ENCODE results near the gene PIK3AP1. TPM values are rescaled to one million over a fixed set of nuclear protein-coding genes. Genes with fewer than 3 reads are reported as not detected.

The PIK3AP1 gene
- total and polyA plus RNA-seq, 2 of the 4 experiments (the other 2 are of a cell fraction), result under 0.01 to 0.14 TPM

DNA sequence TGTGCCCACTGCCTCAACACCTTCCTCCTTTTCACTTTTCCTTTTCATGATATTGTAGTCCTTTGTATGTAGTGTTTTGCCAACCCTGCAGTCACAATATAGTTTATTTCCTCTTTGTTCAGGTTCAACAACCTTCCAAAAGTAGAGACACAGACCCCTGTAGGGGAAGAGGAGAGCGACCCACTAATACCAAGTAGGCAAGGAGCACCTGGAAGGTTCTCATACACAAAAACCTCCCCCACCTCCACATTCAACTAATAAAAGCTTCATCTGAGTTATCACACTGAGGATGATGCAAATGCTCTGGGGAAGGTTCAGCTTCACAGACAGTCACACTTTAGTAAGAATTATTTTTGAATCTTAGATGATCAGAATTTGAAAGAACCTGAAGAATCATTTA, 41.6 kb downstream of the PIK3AP1 start:
- no peak overlapping the region for H4K5ac ChIP-seq (ENCODE audit: low read depth, low read length)
- ATAC-seq (ENCODE audit: low read depth), result no peak
- no peaks in the 10 kb centered on the region for H4K20me1 ChIP-seq (ENCODE audit: insufficient read depth, low read length)
- no peak overlapping the region for H3K18ac ChIP-seq (ENCODE audit: low read depth, low read length)
- H3K4ac ChIP-seq (ENCODE audit: low read depth, low read length), result no peak overlapping the region
- H3K4me3 ChIP-seq (ENCODE audit: insufficient read depth, low read depth, low read length), result no peak overlapping the region
- ChIA-PET POLR2A (ENCODE audit: unreplicated experiment) (interaction anchor here (0.6 kb wide), 1 partner anchor 55 kb away, joined by 3 read pairs; no protein-coding TSS in a partner anchor), CTCF (no interaction called here)
- H3K14ac ChIP-seq (replicated peaks; ENCODE audit: low read depth, low read length), result no peak overlapping the region
- dilution Hi-C loops (cut with HindIII; ENCODE audit: low sequenced_read_pairs, unreplicated experiment) (no loop called here), intact Hi-C loops (cut with micrococcal nuclease) (no loop called here), in situ Hi-C loops (cut with MboI; ENCODE audit: low sequenced_read_pairs) (no loop called here)
- H4K8ac ChIP-seq (ENCODE audit: low read depth in 2 of 2, low read length in 2 of 2), result no peak overlapping the region
- peaks cover 4% of the 10 kb centered on the region; the same call in 1 of the 2 replicates for H3K9me1 ChIP-seq (ENCODE audit: insufficient read depth, low read length)
- H3K9ac ChIP-seq (ENCODE audit: low read depth, low read length), result no peak overlapping the region
- H3K27ac ChIP-seq (ENCODE audit: insufficient read depth, low read length), result no peak overlapping the region
- no peak overlapping the region for H3K23ac ChIP-seq (ENCODE audit: low read depth, low read length)
- H3K27me3 ChIP-seq (ENCODE audit: control insufficient read depth, insufficient read depth, low read length), result no peaks in the 10 kb centered on the region
- H3K9me3 ChIP-seq (ENCODE audit: control insufficient read depth, insufficient read depth, low read length), result no peaks in the 10 kb centered on the region
- H3K4me2 ChIP-seq (ENCODE audit: low read depth, low read length), result no peak overlapping the region
- H2BK120ac ChIP-seq (ENCODE audit: low read depth, low read length), result no peak overlapping the region
- H2AK5ac ChIP-seq (ENCODE audit: low read depth, low read length), result no peak overlapping the region
- TF ChIP-seq MXI1 (IDR thresholded peaks at IDR 0.05; ENCODE audit: borderline replicate concordance, low read depth, low read length) (no peak), MAFK (IDR thresholded peaks at IDR 0.05; ENCODE audit: low read depth, low read length) (no peak), FOS (IDR thresholded peaks at IDR 0.05; ENCODE audit: low read depth, low read length) (no peak), POLR2A (IDR thresholded peaks at IDR 0.05; ENCODE audit: low read depth, low read length) (no peak), NFE2L2 (IDR thresholded peaks at IDR 0.05; ENCODE audit: low read depth, low read length) (no peak), RAD21 (IDR thresholded peaks at IDR 0.05; ENCODE audit: low read length) (no peak)
- H2BK20ac ChIP-seq (ENCODE audit: low read depth, low read length), result no peak overlapping the region
- H3K4me1 ChIP-seq (ENCODE audit: control insufficient read depth, insufficient read depth, low read length), result 0 out of 2 replicates have a peak, but pooled peaks cover 1% of the 10 kb centered on the region
- no peak overlapping the region for H4K91ac ChIP-seq (ENCODE audit: insufficient read depth, low read depth, low read length)
- H3K79me1 ChIP-seq (ENCODE audit: low read depth in 1 of 2, low read length in 2 of 2), result no peaks in the 10 kb centered on the region
- H3K36me3 ChIP-seq (ENCODE audit: control insufficient read depth, insufficient read depth, low read length), result no peaks in the 10 kb centered on the region
- BruUV-seq (replicated peaks), result no TSS peak
- H2AFZ ChIP-seq (replicated peaks; ENCODE audit: low read length, poor library complexity), result no peak overlapping the region
- no peak overlapping the region for H3K56ac ChIP-seq (ENCODE audit: extremely low read depth, insufficient read depth, low read length)
- H2BK15ac ChIP-seq (ENCODE audit: low read depth, low read length), result no peak overlapping the region
- DNase-seq, result no peak
- no peak overlapping the region for H2BK5ac ChIP-seq (ENCODE audit: low read depth, low read length, poor library complexity, severe bottlenecking)
- no CpG with 5 or more reads among the region's 1 CpG for WGBS, 2 experiments (ENCODE audit: extremely low coverage in 2 of 2, insufficient read length in 1 of 2)
- no peak overlapping the region for H2AK9ac ChIP-seq (replicated peaks; ENCODE audit: low read depth, low read length, poor library complexity)
